Epithelial cell of esophagus (primary cell): ENCODE measurements around the gene APC.
"Not testable (repeated sequence)": the region's sequence is repeated elsewhere in the genome, so short reads cannot be mapped to it uniquely, and the experiment has no call there.

Source experiments
- DNase-seq: peaks from one replicate; pipeline ENCODE4 v3.0.0; 2010; ENCODE audit warnings: low read depth
- H3K4me3 ChIP-seq: 2 replicates; pipeline ENCODE4 v1.5.1; 2011; ENCODE audit warnings: mild to moderate bottlenecking, low read length, control low read depth
- TF ChIP-seq, protein P1 (sequence below): IDR thresholded peaks from 2 replicates; pipeline ENCODE4 v1.5.1; 2011; ENCODE audit warnings: low read depth, mild to moderate bottlenecking, low read length, control low read depth, inconsistent platforms; ENCODE audit not compliant: insufficient read depth; ENCODE audit errors: missing control alignments

Gene APC

GRCh38 chr5:112880219-112880964 is 142.7 kb downstream of the APC start:
- no peak overlapping the region for H3K4me3 ChIP-seq
- no peak for DNase-seq
- TF ChIP-seq, protein P1, sequence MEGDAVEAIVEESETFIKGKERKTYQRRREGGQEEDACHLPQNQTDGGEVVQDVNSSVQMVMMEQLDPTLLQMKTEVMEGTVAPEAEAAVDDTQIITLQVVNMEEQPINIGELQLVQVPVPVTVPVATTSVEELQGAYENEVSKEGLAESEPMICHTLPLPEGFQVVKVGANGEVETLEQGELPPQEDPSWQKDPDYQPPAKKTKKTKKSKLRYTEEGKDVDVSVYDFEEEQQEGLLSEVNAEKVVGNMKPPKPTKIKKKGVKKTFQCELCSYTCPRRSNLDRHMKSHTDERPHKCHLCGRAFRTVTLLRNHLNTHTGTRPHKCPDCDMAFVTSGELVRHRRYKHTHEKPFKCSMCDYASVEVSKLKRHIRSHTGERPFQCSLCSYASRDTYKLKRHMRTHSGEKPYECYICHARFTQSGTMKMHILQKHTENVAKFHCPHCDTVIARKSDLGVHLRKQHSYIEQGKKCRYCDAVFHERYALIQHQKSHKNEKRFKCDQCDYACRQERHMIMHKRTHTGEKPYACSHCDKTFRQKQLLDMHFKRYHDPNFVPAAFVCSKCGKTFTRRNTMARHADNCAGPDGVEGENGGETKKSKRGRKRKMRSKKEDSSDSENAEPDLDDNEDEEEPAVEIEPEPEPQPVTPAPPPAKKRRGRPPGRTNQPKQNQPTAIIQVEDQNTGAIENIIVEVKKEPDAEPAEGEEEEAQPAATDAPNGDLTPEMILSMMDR, result no peak

GRCh38 chr5:112883192-112883591 is 145.5 kb downstream of the APC start:
- no peak for DNase-seq
- TF ChIP-seq, protein P1, result no peak
- H3K4me3 ChIP-seq, result no peak overlapping the region

DNA sequence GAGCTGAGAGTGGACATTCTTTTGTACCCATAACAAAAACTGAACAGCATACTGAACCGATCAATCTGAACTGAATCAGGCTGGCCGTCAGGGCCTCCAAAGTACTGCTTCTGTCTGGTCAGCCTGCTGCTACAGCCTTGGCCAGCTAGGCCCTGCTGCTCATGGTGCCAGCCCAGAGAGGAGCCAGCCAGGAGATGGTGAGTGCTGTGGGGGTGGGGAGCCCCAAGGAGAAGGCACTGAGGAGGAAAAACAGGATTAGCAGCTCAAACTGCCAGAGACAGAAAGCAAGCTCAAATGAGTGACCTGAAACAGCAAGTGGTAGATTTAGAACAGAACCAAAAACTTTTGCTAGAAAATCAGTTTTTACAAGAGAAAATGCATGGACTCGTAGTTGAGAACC is 147.3 kb downstream of the APC start:
- no peak overlapping the region for H3K4me3 ChIP-seq
- TF ChIP-seq, protein P1, result no peak
- peak; percentile 24 for DNase-seq

DNA sequence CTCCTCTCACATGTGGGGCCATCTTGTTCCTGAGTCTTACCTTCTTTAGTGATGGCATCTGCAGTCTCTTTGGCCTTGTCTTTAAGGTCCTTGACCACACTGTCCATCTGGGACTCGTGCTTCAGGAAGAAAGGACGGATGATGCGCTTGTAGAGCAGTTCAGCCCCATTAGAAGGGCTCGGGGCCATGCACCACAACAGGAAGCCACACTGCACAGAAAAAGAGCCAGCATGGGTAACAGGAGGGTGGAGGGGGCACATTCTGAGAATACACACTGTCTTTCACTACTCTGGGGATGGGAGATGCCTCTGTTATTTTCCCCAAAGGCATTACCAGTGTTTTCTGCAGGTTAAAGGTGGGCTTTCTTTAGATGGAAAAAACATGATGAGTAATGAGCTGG is 149.3 kb downstream of the APC start:
- DNase-seq, result no peak
- TF ChIP-seq, protein P1, result no peak
- H3K4me3 ChIP-seq, result no peak overlapping the region

GRCh38 chr5:112892066-112892465 is 154.4 kb downstream of the APC start:
- DNase-seq, result not testable (repeated sequence)

DNA sequence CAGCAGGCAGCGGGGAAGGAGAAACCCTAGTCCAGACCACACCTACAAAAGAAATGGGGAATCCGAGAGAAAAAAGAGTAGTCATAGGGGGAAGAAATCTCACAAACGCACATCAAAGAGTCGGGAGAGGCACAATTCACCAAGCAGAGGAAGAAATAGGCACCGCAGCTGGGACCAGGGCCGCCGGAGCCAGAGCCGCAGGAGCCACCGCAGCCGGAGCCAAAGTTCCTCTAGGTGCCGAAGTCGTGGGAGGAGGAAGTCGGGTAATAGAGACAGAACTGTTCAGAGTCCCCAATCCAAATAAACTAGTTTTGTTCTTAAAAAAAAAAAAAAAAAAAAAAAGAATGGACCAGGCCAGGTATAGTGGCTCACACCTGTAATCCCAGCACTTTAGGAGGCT is 155.1 kb downstream of the APC start:
- DNase-seq, result no peak
- H3K4me3 ChIP-seq, result no peak overlapping the region
- TF ChIP-seq, protein P1, result no peak

More at GRCh38 chr5:112892066-112892465, 154.4 kb downstream of the APC start:
- not testable (repeated sequence) for H3K4me3 ChIP-seq

DNA sequence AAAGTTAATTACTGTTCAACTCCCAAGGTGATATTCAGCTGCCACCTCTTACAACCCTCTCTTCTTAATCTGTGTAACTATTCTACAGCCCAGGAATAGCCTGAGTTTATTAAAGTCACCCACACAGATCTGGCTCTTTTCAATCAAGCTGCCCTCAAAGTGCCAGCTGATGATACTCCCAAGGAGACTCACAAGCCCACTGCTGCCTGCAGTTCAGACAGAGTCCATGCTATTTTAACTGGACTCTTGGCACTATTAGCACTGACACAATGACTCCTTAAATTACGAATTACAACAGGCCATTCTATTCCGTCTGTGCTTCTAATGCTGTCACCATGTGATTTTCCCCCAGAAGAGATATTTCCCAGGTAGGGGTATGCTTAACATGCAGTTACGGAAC is 158.0 kb downstream of the APC start:
- TF ChIP-seq, protein P1, result no peak
- no peak for DNase-seq
- no peak overlapping the region for H3K4me3 ChIP-seq
